Trophoblast cell (in vitro differentiated cells and primary cell): ENCODE data around the gene DIAPH1.

Source experiments
- DNase-seq, 2 donors: peaks; one replicate each; pipeline ENCODE4 v3.0.0-alpha.2; 2016
- H2AFZ ChIP-seq: 2 replicates; pipeline ENCODE4 v1.6.1; 2013; ENCODE audit warnings: low read length, moderate library complexity, mild to moderate bottlenecking; ENCODE audit not compliant: insufficient read depth, poor library complexity
- H2AK5ac ChIP-seq: 2 replicates; pipeline ENCODE4 v1.6.1; 2013; ENCODE audit warnings: mild to moderate bottlenecking, low read length
- H2BK120ac ChIP-seq: 2 replicates; pipeline ENCODE4 v1.6.1; 2013; ENCODE audit warnings: low read length, mild to moderate bottlenecking, moderate library complexity; ENCODE audit not compliant: insufficient read depth, poor library complexity
- H2BK12ac ChIP-seq: 2 replicates; pipeline ENCODE4 v1.6.1; 2013; ENCODE audit warnings: mild to moderate bottlenecking, low read length, moderate library complexity
- H2BK5ac ChIP-seq: 2 replicates; pipeline ENCODE4 v1.6.1; 2013; ENCODE audit warnings: low read length, low read depth, moderate library complexity, mild to moderate bottlenecking; ENCODE audit not compliant: poor library complexity
- H3K14ac ChIP-seq: 2 replicates; pipeline ENCODE4 v1.6.1; 2013; ENCODE audit warnings: mild to moderate bottlenecking, low read length
- H3K18ac ChIP-seq: 2 replicates; pipeline ENCODE4 v1.6.1; 2013; ENCODE audit warnings: mild to moderate bottlenecking, low read length
- H3K23ac ChIP-seq: 2 replicates; pipeline ENCODE4 v1.6.1; 2013; ENCODE audit warnings: low read length
- H3K27ac ChIP-seq: 2 replicates; pipeline ENCODE4 v1.5.1; 2013; ENCODE audit warnings: low read depth, mild to moderate bottlenecking, inconsistent platforms, low read length, moderate library complexity
- H3K27me3 ChIP-seq: 2 replicates; pipeline ENCODE4 v1.6.1; 2013; ENCODE audit warnings: inconsistent platforms, mild to moderate bottlenecking, low read length, moderate library complexity; ENCODE audit not compliant: insufficient read depth
- H3K36me3 ChIP-seq, 2 experiments: 1 replicate in 1 of 2; 2 replicates in 1 of 2; pipeline ENCODE4 v1.6.1; 2013; ENCODE audit warnings: low read length in 2 of 2, mild to moderate bottlenecking in 2 of 2, moderate library complexity in 1 of 2; ENCODE audit not compliant: insufficient read depth in 2 of 2, control insufficient read depth in 1 of 2
- H3K4ac ChIP-seq: 2 replicates; pipeline ENCODE4 v1.6.1; 2013; ENCODE audit warnings: low read depth, mild to moderate bottlenecking, low read length, moderate library complexity
- H3K4me1 ChIP-seq, 2 experiments: 1 replicate in 1 of 2; 2 replicates in 1 of 2; pipeline ENCODE4 v1.6.1; 2013; ENCODE audit warnings: low read length in 2 of 2, mild to moderate bottlenecking in 2 of 2, moderate library complexity in 1 of 2; ENCODE audit not compliant: insufficient read depth in 2 of 2, control insufficient read depth in 1 of 2
- H3K4me2 ChIP-seq: 2 replicates; pipeline ENCODE4 v1.6.1; 2013; ENCODE audit warnings: inconsistent platforms, mild to moderate bottlenecking, low read length, moderate library complexity
- H3K4me3 ChIP-seq: 2 replicates; pipeline ENCODE4 v1.5.1; 2013; ENCODE audit warnings: mild to moderate bottlenecking, low read depth, low read length, inconsistent platforms
- H3K79me1 ChIP-seq: one replicate; pipeline ENCODE4 v1.6.1; 2013; ENCODE audit warnings: low read length
- H3K79me2 ChIP-seq: 2 replicates; pipeline ENCODE4 v1.6.1; 2013; ENCODE audit warnings: low read length, mild to moderate bottlenecking; ENCODE audit not compliant: control insufficient read depth, insufficient read depth, poor library complexity
- H3K9ac ChIP-seq: 2 replicates; pipeline ENCODE4 v1.6.1; 2013; ENCODE audit warnings: mild to moderate bottlenecking, low read length
- H3K9me3 ChIP-seq: 2 replicates; pipeline ENCODE4 v1.6.1; 2013; ENCODE audit warnings: low read depth, mild to moderate bottlenecking, control low read depth, inconsistent platforms, low read length; ENCODE audit not compliant: insufficient read depth
- H4K12ac ChIP-seq: 2 replicates; pipeline ENCODE4 v1.6.1; 2013; ENCODE audit warnings: low read depth, mild to moderate bottlenecking, low read length, moderate library complexity
- H4K8ac ChIP-seq: 2 replicates; pipeline ENCODE4 v1.6.1; 2013; ENCODE audit warnings: low read depth, mild to moderate bottlenecking, low read length, moderate library complexity
- H4K91ac ChIP-seq: one replicate; pipeline ENCODE4 v1.6.1; 2013; ENCODE audit warnings: low read depth, mild to moderate bottlenecking, low read length, moderate library complexity
- WGBS: extraction: QIAGEN DNeasy Blood & Tissue Kit; methylation state at CpG from one replicate; pipeline ENCODE4 v1.1.7; 2013; ENCODE audit warnings: missing lambda C conversion rate; ENCODE audit not compliant: insufficient read length, insufficient coverage; ENCODE audit errors: extremely low coverage; 5-methylcytosine and 5-hydroxymethylcytosine counted together

Gene DIAPH1

GRCh38 chr5:141519605-141520565, 98.9 kb downstream of the DIAPH1 start:
- Histone ChIP-seq H2AFZ (no peak overlapping the region), H3K27me3 (no peaks in the 10 kb centered on the region), H3K27ac (peak overlapping the region; percentile 92), H3K9me3 (no peaks in the 10 kb centered on the region), H3K4me3 (no peak overlapping the region), H2BK12ac (peak overlapping the region; percentile 90), H3K4ac (peak overlapping the region; percentile 66), H3K23ac (no peak overlapping the region), H4K91ac (peak overlapping the region; percentile 67), H2AK5ac (peak overlapping the region; percentile 93), H4K8ac (no peak overlapping the region), H3K79me1 (peaks cover 63% of the 10 kb centered on the region), H3K18ac (peak overlapping the region; percentile 72), H2BK5ac (peak overlapping the region; percentile 76), H2BK120ac (peak overlapping the region; percentile 65), H3K14ac (peak overlapping the region; percentile 47), H3K4me2 (no peak overlapping the region), H3K36me3 (peaks cover 9 to 25% of the 10 kb centered on the region in 2 experiments), H3K79me2 (peaks cover 13% of the 10 kb centered on the region), H3K9ac (no peak overlapping the region), H4K12ac (no peak overlapping the region), H3K4me1 (peaks cover 45 to 60% of the 10 kb centered on the region in 2 experiments)
- no peak for DNase-seq
- no CpG with 5 or more reads among the region's 3 CpGs for WGBS

GRCh38 chr5:141518618-141519015, 100.2 kb downstream of the DIAPH1 start:
- H3K4me2 ChIP-seq: no peak overlapping the region
- no peak overlapping the region for H3K9ac ChIP-seq
- no peak for DNase-seq

GRCh38 chr5:141517880-141518617, 100.8 kb downstream of the DIAPH1 start:
- no peak overlapping the region for H3K4me2 ChIP-seq
- H2AK5ac ChIP-seq: peak overlapping the region; percentile 21
- H3K36me3 ChIP-seq: peaks cover 6 to 18% of the 10 kb centered on the region in 2 experiments
- peak overlapping the region; percentile 77 for H3K4ac ChIP-seq
- no peak overlapping the region for H2AFZ ChIP-seq
- peak overlapping the region; percentile 55 for H2BK12ac ChIP-seq
- no peak overlapping the region for H3K9ac ChIP-seq
- no peak overlapping the region for H4K12ac ChIP-seq
- H3K27ac ChIP-seq: peak overlapping the region; percentile 99
- H3K4me3 ChIP-seq: no peak overlapping the region
- peaks cover 71% of the 10 kb centered on the region for H3K79me1 ChIP-seq
- H3K18ac ChIP-seq: peak overlapping the region; percentile 63
- no peaks in the 10 kb centered on the region for H3K27me3 ChIP-seq
- H2BK5ac ChIP-seq: peak overlapping the region; percentile 83
- peak overlapping the region; percentile 77 for H3K14ac ChIP-seq
- no peaks in the 10 kb centered on the region for H3K9me3 ChIP-seq
- no CpG with 5 or more reads among the region's 11 CpGs for WGBS
- no peak overlapping the region for H3K23ac ChIP-seq
- H4K8ac ChIP-seq: peak overlapping the region; percentile 68
- no peak for DNase-seq
- peak overlapping the region; percentile 95 for H2BK120ac ChIP-seq
- H4K91ac ChIP-seq: peak overlapping the region; percentile 93
- H3K79me2 ChIP-seq: peaks cover 18% of the 10 kb centered on the region
- peaks cover 52 to 65% of the 10 kb centered on the region in 2 experiments for H3K4me1 ChIP-seq

More at GRCh38 chr5:141518618-141519015, 100.2 kb downstream of the DIAPH1 start:
- Histone ChIP-seq H2AFZ (no peak overlapping the region), H4K91ac (peak overlapping the region; percentile 88), H3K4me1 (peaks cover 48 to 60% of the 10 kb centered on the region in 2 experiments), H3K79me1 (peaks cover 65% of the 10 kb centered on the region), H3K27me3 (no peaks in the 10 kb centered on the region), H4K12ac (no peak overlapping the region), H2BK12ac (peak overlapping the region; percentile 55), H2BK120ac (peak overlapping the region; percentile 90), H3K4ac (peak overlapping the region; percentile 77), H3K23ac (no peak overlapping the region), H3K36me3 (peaks cover 6 to 19% of the 10 kb centered on the region in 2 experiments), H3K14ac (peak overlapping the region; percentile 77), H3K18ac (peak overlapping the region; percentile 63), H3K27ac (peak overlapping the region; percentile 92), H3K4me3 (no peak overlapping the region), H3K79me2 (peaks cover 16% of the 10 kb centered on the region), H4K8ac (peak overlapping the region; percentile 68), H3K9me3 (no peaks in the 10 kb centered on the region), H2BK5ac (peak overlapping the region; percentile 83), H2AK5ac (peak overlapping the region; percentile 39)
- WGBS: no CpG with 5 or more reads among the region's 1 CpG

- Histone ChIP-seq H3K79me2 (peaks cover 23% of the 10 kb centered on the region), H2AK5ac (peak overlapping the region; percentile 21), H3K4me1 (peaks cover 55 to 67% of the 10 kb centered on the region in 2 experiments), H2BK5ac (peak overlapping the region; percentile 99), H4K91ac (peak overlapping the region; percentile 93), H2BK120ac (peak overlapping the region; percentile 95), H3K36me3 (peaks cover 6 to 16% of the 10 kb centered on the region in 2 experiments), H2BK12ac (peak overlapping the region; percentile 40), H3K9ac (no peak overlapping the region), H3K4me2 (no peak overlapping the region), H4K12ac (no peak overlapping the region), H3K79me1 (peaks cover 74% of the 10 kb centered on the region), H2AFZ (no peak overlapping the region), H3K27ac (peak overlapping the region; percentile 99), H4K8ac (peak overlapping the region; percentile 12), H3K27me3 (no peaks in the 10 kb centered on the region), H3K4ac (peak overlapping the region; percentile 2), H3K4me3 (no peak overlapping the region), H3K9me3 (no peaks in the 10 kb centered on the region), H3K23ac (no peak overlapping the region), H3K18ac (peak overlapping the region; percentile 18), H3K14ac (peak overlapping the region; percentile 71)
- WGBS: no CpG with 5 or more reads among the region's 8 CpGs
- DNase-seq: no peak
Measured at GRCh38 chr5:141517312-141517711, 101.5 kb downstream of the DIAPH1 start.
